ENCODE results near the gene GAS5.

- TF ChIP-seq EZH2 (IDR thresholded peaks at IDR 0.05; ENCODE audit: low read length, unreplicated experiment) (no peak), CTCF (conservative IDR thresholded peaks at IDR 0.05; ENCODE audit: low read depth, low read length) (no peak)
Observed at GRCh38 chr1:173818459-173818858, 49.3 kb downstream of the GAS5 start.

Data from PC-3 (cell line).